Ascending aorta (tissue), 2 donors: ENCODE results near the gene TBCC. TPM values are rescaled to one million over a fixed set of nuclear protein-coding genes. Genes with fewer than 3 reads are reported as not detected.
"Not testable (repeated sequence)": the region's sequence is repeated elsewhere in the genome, so short reads cannot be mapped to it uniquely, and the experiment has no call there.

Experiments
- DNase-seq, 2 donors: peaks; one replicate each; pipeline ENCODE4 v3.0.0-alpha.2; 2019; ENCODE audit warnings: low spot score in 2 of 2
- H3K27ac ChIP-seq, 2 donors: fragments of 200-600 bp; sonication (generic); one replicate each; pipeline ENCODE4 v1.5.1; 2016 to 2017; ENCODE audit warnings: mild to moderate bottlenecking in 1 of 2
- H3K27me3 ChIP-seq: fragments of 200-600 bp; sonication (generic); one replicate; pipeline ENCODE4 v1.5.1; 2017
- H3K36me3 ChIP-seq, 2 donors: fragments of 200-600 bp; sonication (generic); one replicate each; pipeline ENCODE4 v1.5.1; 2016
- H3K4me1 ChIP-seq, 2 donors: fragments of 200-600 bp; sonication (generic); one replicate each; pipeline ENCODE4 v1.5.1; 2016 to 2017; ENCODE audit warnings: mild to moderate bottlenecking in 1 of 2
- H3K4me3 ChIP-seq, 2 donors: fragments of 200-600 bp; sonication (generic); one replicate each; pipeline ENCODE4 v1.5.1; 2016 to 2017; ENCODE audit warnings: mild to moderate bottlenecking in 1 of 2
- H3K9me3 ChIP-seq, 2 donors: fragments of 200-600 bp; sonication (generic); one replicate each; pipeline ENCODE4 v1.5.1; 2016
- CTCF ChIP-seq, 3 experiments: fragments of 200-600 bp in 2 of 3; fragments of 450-650 bp in 1 of 3; sonication (generic) in 2 of 3; IDR thresholded peaks; one replicate each; pipeline ENCODE4 v1.5.1; 2016 to 2019; ENCODE audit warnings: antibody characterized with exemption in 3 of 3, mild to moderate bottlenecking in 1 of 3, moderate library complexity in 1 of 3
- intact Hi-C: fragments of 100-400 bp; cut with DNase I; formaldehyde crosslinking; loops from one replicate; pipeline ENCODE4 v1.15.1; 2023
- total RNA-seq: library from RNA; depleted of rRNA; stranded (reverse); fragments of >200 nt; gene quantifications from one replicate; pipeline ENCODE4 v1.1.0, GENCODE V29; 2016

TBCC gene
- total RNA-seq, 1 donor from 2014 or later = 50.8 TPM

- DNase-seq = no peak
- intact Hi-C loops = no loop called here
- Histone ChIP-seq H3K4me3 (peak overlapping the region in 1 of 2 donors; percentile 63), H3K36me3 (no peaks in the 10 kb centered on the region), H3K27ac (no peak overlapping the region), H3K4me1 (no peaks in the 10 kb centered on the region), H3K27me3 (no peaks in the 10 kb centered on the region), H3K9me3 (no peaks in the 10 kb centered on the region)
- no peak for TF ChIP-seq CTCF (IDR thresholded peaks at IDR 0.05)
These were observed 40.9 kb downstream of the TBCC start for GRCh38 chr6:42704937-42705374.

- no peaks in the 10 kb centered on the region for H3K4me1 ChIP-seq
- intact Hi-C loops = no loop called here
- no peak for DNase-seq
- H3K4me3 ChIP-seq = peak overlapping the region in 1 of 2 donors; percentile 63
- H3K27me3 ChIP-seq = no peaks in the 10 kb centered on the region
- no peaks in the 10 kb centered on the region for H3K9me3 ChIP-seq
- no peak for TF ChIP-seq CTCF (IDR thresholded peaks at IDR 0.05)
- H3K36me3 ChIP-seq = no peaks in the 10 kb centered on the region
- H3K27ac ChIP-seq = no peak overlapping the region
These were observed 41.5 kb downstream of the TBCC start for GRCh38 chr6:42704251-42704936.

- H3K36me3 ChIP-seq, H3K27ac ChIP-seq, intact Hi-C loops, DNase-seq, H3K4me1 ChIP-seq, H3K27me3 ChIP-seq, H3K9me3 ChIP-seq, H3K4me3 ChIP-seq: not testable (repeated sequence)
These were observed 43.1 kb downstream of the TBCC start for GRCh38 chr6:42702786-42703185.

- no peaks in the 10 kb centered on the region for H3K4me1 ChIP-seq
- intact Hi-C loops = no loop called here
- no peak overlapping the region for H3K4me3 ChIP-seq
- no peaks in the 10 kb centered on the region for H3K36me3 ChIP-seq
- H3K27ac ChIP-seq = no peak overlapping the region
- DNase-seq = no peak
- H3K9me3 ChIP-seq = no peaks in the 10 kb centered on the region
- TF ChIP-seq CTCF (IDR thresholded peaks at IDR 0.05) = no peak
- no peaks in the 10 kb centered on the region for H3K27me3 ChIP-seq
These were observed 43.7 kb downstream of the TBCC start for GRCh38 chr6:42702200-42702599.

GRCh38 chr6:42698217-42698616 lies 47.7 kb downstream of the TBCC start:
- no peaks in the 10 kb centered on the region for H3K27me3 ChIP-seq
- no peak for DNase-seq
- no peak for TF ChIP-seq CTCF (IDR thresholded peaks at IDR 0.05)
- intact Hi-C loops = no loop called here
- no peak overlapping the region for H3K4me3 ChIP-seq
- H3K36me3 ChIP-seq = peaks cover 0 to 4% of the 10 kb centered on the region in 2 donors
- peaks cover 5 to 19% of the 10 kb centered on the region in 2 donors for H3K4me1 ChIP-seq
- no peaks in the 10 kb centered on the region for H3K9me3 ChIP-seq
- H3K27ac ChIP-seq = no peak overlapping the region

- H3K4me3 ChIP-seq = no peak overlapping the region
- H3K36me3 ChIP-seq = peaks cover 0 to 4% of the 10 kb centered on the region in 2 donors
- no peaks in the 10 kb centered on the region for H3K27me3 ChIP-seq
- H3K4me1 ChIP-seq = peaks cover 5 to 27% of the 10 kb centered on the region in 2 donors
- H3K27ac ChIP-seq = peak overlapping the region; percentile 33 to 59
- TF ChIP-seq CTCF (IDR thresholded peaks at IDR 0.05) = no peak
- intact Hi-C loops = no loop called here
- no peak for DNase-seq
- no peaks in the 10 kb centered on the region for H3K9me3 ChIP-seq
These were observed 48.6 kb downstream of the TBCC start for GRCh38 chr6:42697268-42697655.
